ENCODE data around the gene PFKFB1. TPM values are rescaled to one million over a fixed set of nuclear protein-coding genes. Genes with fewer than 3 reads are reported as not detected.

Gene PFKFB1
- total RNA-seq, 1 donor from 2014 or later = 0.49 TPM

- no peak for DNase-seq (ENCODE audit: low spot score)
- Mint-ChIP-seq H3K36me3 (ENCODE audit: low read depth, unreplicated experiment) (no peaks in the 10 kb centered on the region), H3K27me3 (ENCODE audit: unreplicated experiment) (peaks cover 1% of the 10 kb centered on the region), H3K27ac (ENCODE audit: unreplicated experiment) (no peak overlapping the region), H3K9me3 (ENCODE audit: unreplicated experiment) (no peaks in the 10 kb centered on the region), H3K4me3 (ENCODE audit: unreplicated experiment) (no peak overlapping the region), H3K4me1 (ENCODE audit: unreplicated experiment) (no peaks in the 10 kb centered on the region)
- TF ChIP-seq, protein P1, sequence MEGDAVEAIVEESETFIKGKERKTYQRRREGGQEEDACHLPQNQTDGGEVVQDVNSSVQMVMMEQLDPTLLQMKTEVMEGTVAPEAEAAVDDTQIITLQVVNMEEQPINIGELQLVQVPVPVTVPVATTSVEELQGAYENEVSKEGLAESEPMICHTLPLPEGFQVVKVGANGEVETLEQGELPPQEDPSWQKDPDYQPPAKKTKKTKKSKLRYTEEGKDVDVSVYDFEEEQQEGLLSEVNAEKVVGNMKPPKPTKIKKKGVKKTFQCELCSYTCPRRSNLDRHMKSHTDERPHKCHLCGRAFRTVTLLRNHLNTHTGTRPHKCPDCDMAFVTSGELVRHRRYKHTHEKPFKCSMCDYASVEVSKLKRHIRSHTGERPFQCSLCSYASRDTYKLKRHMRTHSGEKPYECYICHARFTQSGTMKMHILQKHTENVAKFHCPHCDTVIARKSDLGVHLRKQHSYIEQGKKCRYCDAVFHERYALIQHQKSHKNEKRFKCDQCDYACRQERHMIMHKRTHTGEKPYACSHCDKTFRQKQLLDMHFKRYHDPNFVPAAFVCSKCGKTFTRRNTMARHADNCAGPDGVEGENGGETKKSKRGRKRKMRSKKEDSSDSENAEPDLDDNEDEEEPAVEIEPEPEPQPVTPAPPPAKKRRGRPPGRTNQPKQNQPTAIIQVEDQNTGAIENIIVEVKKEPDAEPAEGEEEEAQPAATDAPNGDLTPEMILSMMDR (IDR thresholded peaks at IDR 0.05; ENCODE audit: unreplicated experiment) = no peak
Observed at GRCh38 chrX:54885740-54886139, 108.2 kb downstream of the PFKFB1 start.

Other genes starting within 250 kb of the PFKFB1 start
- gene ITIH6, start 195.9 kb downstream of the PFKFB1 start, total RNA-seq (ENCODE audit: unreplicated experiment) = 0.13 TPM
- gene MAGED2, start 186.4 kb downstream of the PFKFB1 start, total RNA-seq (ENCODE audit: unreplicated experiment) = 581 TPM
- 184 TPM for gene TRO, start 73.4 kb downstream of the PFKFB1 start, total RNA-seq (ENCODE audit: unreplicated experiment)
- gene APEX2, start 6.2 kb upstream of the PFKFB1 start, total RNA-seq (ENCODE audit: unreplicated experiment) = 28.5 TPM
- not detected for gene ALAS2, start 36.8 kb upstream of the PFKFB1 start, total RNA-seq (ENCODE audit: unreplicated experiment)
- not detected for gene PAGE2B, start 80.8 kb upstream of the PFKFB1 start, total RNA-seq (ENCODE audit: unreplicated experiment)
- not detected for gene PAGE2, start 94.8 kb upstream of the PFKFB1 start, total RNA-seq (ENCODE audit: unreplicated experiment)
- not detected for gene PAGE5, start 226.2 kb upstream of the PFKFB1 start, total RNA-seq (ENCODE audit: unreplicated experiment)

Data from endothelial cell (in vitro differentiated cells).